Measurements from ENCODE around the gene KCNK3. TPM values are rescaled to one million over a fixed set of nuclear protein-coding genes. Genes with fewer than 3 reads are reported as not detected.

KCNK3 gene
- total RNA-seq, 2 experiments from 2014 or later, result not detected

- Histone ChIP-seq H3K79me2 (ENCODE audit: insufficient read depth, low read depth, low read length) (no peaks in the 10 kb centered on the region), H3K36me3 (ENCODE audit: insufficient read depth, low read length) (no peaks in the 10 kb centered on the region), H3K4me3 (ENCODE audit: low read depth, low read length, poor library complexity, severe bottlenecking) (no peak overlapping the region), H3K4me2 (ENCODE audit: low read length) (no peak overlapping the region), H3K9me2 (ENCODE audit: insufficient read depth, low read length) (no peaks in the 10 kb centered on the region), H3K9me3 (ENCODE audit: low read length) (no peaks in the 10 kb centered on the region), H2AFZ (ENCODE audit: low read length) (no peak overlapping the region), H3K4me1 (ENCODE audit: insufficient read depth, low read length, poor library complexity, severe bottlenecking) (no peaks in the 10 kb centered on the region), H4K20me1 (ENCODE audit: insufficient read depth, low read length) (no peaks in the 10 kb centered on the region), H3K27ac (ENCODE audit: low read depth, low read length, poor library complexity, severe bottlenecking) (no peak overlapping the region)
- no peak for DNase-seq (ENCODE audit: low spot score)
- ChIA-PET CTCF (ENCODE audit: unreplicated experiment) (no interaction called here), POLR2A (no interaction called here)
- intact Hi-C loops (cut with micrococcal nuclease; ENCODE audit: unreplicated experiment), result no loop called here
- BruUV-seq (replicated peaks), result no TSS peak
- TF ChIP-seq EZH2phosphoT487 (IDR thresholded peaks at IDR 0.05; ENCODE audit: borderline replicate concordance, low read depth, low read length) (no peak), CTCF (conservative IDR thresholded peaks at IDR 0.05; ENCODE audit: low read length) (no peak)
These were observed 18.4 kb downstream of the KCNK3 start for GRCh38 chr2:26710743-26711456.

DNA sequence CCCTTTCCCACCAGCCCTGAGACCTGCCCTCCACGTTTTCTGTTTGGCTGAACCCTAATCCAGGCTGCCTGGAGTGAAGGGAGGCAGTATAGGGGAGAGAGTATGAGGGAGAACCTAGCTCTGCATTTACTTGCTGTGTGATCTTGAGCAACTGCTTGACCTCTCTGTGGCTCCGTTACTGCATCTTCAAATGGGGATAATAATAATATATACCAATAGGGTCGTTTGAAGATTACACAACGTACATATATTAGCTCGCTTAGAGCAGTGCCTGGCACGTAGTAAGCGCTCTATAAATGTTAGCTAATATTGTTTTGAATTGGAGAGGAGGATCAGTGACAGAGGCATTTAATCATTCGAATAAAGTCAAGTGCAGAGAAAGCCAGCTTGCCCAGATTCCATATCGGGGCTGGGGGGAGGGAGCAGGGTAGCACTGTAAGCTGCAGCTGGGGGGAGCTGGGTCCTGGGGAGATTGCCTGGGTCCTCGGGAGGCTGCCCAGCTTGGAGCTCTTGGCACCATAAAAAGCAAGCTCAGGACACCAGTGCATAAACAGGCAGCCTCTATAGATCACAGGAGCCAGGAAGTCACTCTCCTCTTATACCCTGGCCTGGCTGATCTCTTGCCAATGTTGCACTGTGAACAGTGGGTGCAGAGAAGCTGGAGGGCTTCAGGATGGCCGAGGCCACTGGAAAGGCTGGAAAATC, 19.1 kb downstream of the KCNK3 start:
- no TSS peak for BruUV-seq (replicated peaks)
- DNase-seq (ENCODE audit: low spot score), result no peak
- CTCF ChIA-PET (ENCODE audit: unreplicated experiment), result no interaction called here

More for the DNA sequence above, 19.1 kb downstream of the KCNK3 start:
- Histone ChIP-seq H3K4me2 (ENCODE audit: low read length) (no peak overlapping the region), H2AFZ (ENCODE audit: low read length) (no peak overlapping the region), H3K4me3 (ENCODE audit: low read depth, low read length, poor library complexity, severe bottlenecking) (no peak overlapping the region), H3K27ac (ENCODE audit: low read depth, low read length, poor library complexity, severe bottlenecking) (no peak overlapping the region), H3K9me2 (ENCODE audit: insufficient read depth, low read length) (no peaks in the 10 kb centered on the region), H3K79me2 (ENCODE audit: insufficient read depth, low read depth, low read length) (no peaks in the 10 kb centered on the region), H3K4me1 (ENCODE audit: insufficient read depth, low read length, poor library complexity, severe bottlenecking) (no peaks in the 10 kb centered on the region), H3K9me3 (ENCODE audit: low read length) (no peaks in the 10 kb centered on the region), H4K20me1 (ENCODE audit: insufficient read depth, low read length) (no peaks in the 10 kb centered on the region), H3K36me3 (ENCODE audit: insufficient read depth, low read length) (no peaks in the 10 kb centered on the region)
- intact Hi-C loops (cut with micrococcal nuclease; ENCODE audit: unreplicated experiment), result no loop called here
- POLR2A ChIA-PET, result no interaction called here
- TF ChIP-seq CTCF (conservative IDR thresholded peaks at IDR 0.05; ENCODE audit: low read length) (no peak), EZH2phosphoT487 (IDR thresholded peaks at IDR 0.05; ENCODE audit: borderline replicate concordance, low read depth, low read length) (no peak)
